GM15510 (cell line): ENCODE results near the gene SPTB.

Experiments used
- POLR2A ChIP-seq: IDR thresholded peaks from 3 replicates; pipeline ENCODE4 v1.6.1; 2011; ENCODE audit warnings: borderline replicate concordance; ENCODE audit not compliant: insufficient read length; ENCODE audit errors: extremely low read depth

The SPTB gene

GRCh38 chr14:64825006-64825405 lies 54.7 kb downstream of the SPTB start:
- TF ChIP-seq POLR2A, result no peak

- TF ChIP-seq POLR2A, result no peak
These were observed 55.2 kb downstream of the SPTB start for GRCh38 chr14:64824471-64824870.

- no peak for TF ChIP-seq POLR2A
These were observed 56.3 kb downstream of the SPTB start for GRCh38 chr14:64823305-64823861.

- TF ChIP-seq POLR2A, result no peak
These were observed 58.1 kb downstream of the SPTB start for GRCh38 chr14:64821651-64822050.

- no peak for TF ChIP-seq POLR2A
These were observed 61.6 kb downstream of the SPTB start for GRCh38 chr14:64818151-64818550.

GRCh38 chr14:64817631-64818030 lies 62.1 kb downstream of the SPTB start:
- TF ChIP-seq POLR2A, result no peak

GRCh38 chr14:64816221-64816783 lies 63.4 kb downstream of the SPTB start:
- no peak for TF ChIP-seq POLR2A

- TF ChIP-seq POLR2A, result no peak
These were observed 64.5 kb downstream of the SPTB start for GRCh38 chr14:64815257-64815656.

GRCh38 chr14:64812412-64812811 lies 67.3 kb downstream of the SPTB start:
- no peak for TF ChIP-seq POLR2A

- TF ChIP-seq POLR2A, result no peak
These were observed 68.0 kb downstream of the SPTB start for GRCh38 chr14:64811676-64812075.

GRCh38 chr14:64808449-64808848 lies 71.3 kb downstream of the SPTB start:
- no peak for TF ChIP-seq POLR2A

GRCh38 chr14:64807551-64807950 lies 72.2 kb downstream of the SPTB start:
- TF ChIP-seq POLR2A, result no peak

- TF ChIP-seq POLR2A, result no peak
These were observed 72.7 kb downstream of the SPTB start for GRCh38 chr14:64806862-64807495.

GRCh38 chr14:64806202-64806861 lies 73.4 kb downstream of the SPTB start:
- TF ChIP-seq POLR2A, result no peak

GRCh38 chr14:64804754-64805260 lies 74.9 kb downstream of the SPTB start:
- TF ChIP-seq POLR2A, result no peak

GRCh38 chr14:64801800-64802199 lies 77.9 kb downstream of the SPTB start:
- TF ChIP-seq POLR2A, result no peak

- no peak for TF ChIP-seq POLR2A
These were observed 78.7 kb downstream of the SPTB start for GRCh38 chr14:64801046-64801445.

GRCh38 chr14:64800000-64800399 lies 79.7 kb downstream of the SPTB start:
- no peak for TF ChIP-seq POLR2A
